Mesothelial cell of epicardium (in vitro differentiated cells): Measurements from ENCODE around the gene GNAT1. TPM values are rescaled to one million over a fixed set of nuclear protein-coding genes. Genes with fewer than 3 reads are reported as not detected.

Experiments
- DNase-seq, 2 experiments: peaks; one replicate each; pipeline ENCODE4 v3.0.0; 2021; ENCODE audit warnings: low spot score in 2 of 2; ENCODE audit not compliant: unreplicated experiment in 2 of 2
- H3K27ac Mint-ChIP-seq: 2 replicates; pipeline ENCODE4 v1.8.0; 2021; ENCODE audit warnings: mixed read lengths
- H3K27me3 Mint-ChIP-seq: 2 replicates; pipeline ENCODE4 v1.8.0; 2021; ENCODE audit warnings: low read depth, mixed read lengths
- H3K36me3 Mint-ChIP-seq: 2 replicates; pipeline ENCODE4 v1.8.0; 2021; ENCODE audit warnings: mixed read lengths
- H3K4me1 Mint-ChIP-seq: 2 replicates; pipeline ENCODE4 v1.8.0; 2021; ENCODE audit warnings: mixed read lengths
- H3K4me3 Mint-ChIP-seq: 2 replicates; pipeline ENCODE4 v1.8.0; 2021; ENCODE audit warnings: mild to moderate bottlenecking, moderate library complexity, mixed read lengths
- H3K9me3 Mint-ChIP-seq: 2 replicates; pipeline ENCODE4 v1.8.0; 2021; ENCODE audit warnings: mixed read lengths
- CTCF ChIP-seq: fragments of 200-600 bp; sonication (generic); IDR thresholded peaks from one replicate; pipeline ENCODE4 v1.5.0; 2021; ENCODE audit warnings: antibody characterized with exemption; ENCODE audit not compliant: unreplicated experiment
- total RNA-seq: library from RNA; stranded (reverse); gene quantifications from 3 replicates; pipeline ENCODE4 v1.2.1, GENCODE V29; 2021

Gene GNAT1
- total RNA-seq, 1 donor from 2014 or later, result 0.98 TPM

GRCh38 chr3:50177346-50177745 lies 14.1 kb upstream of the GNAT1 start:
- Mint-ChIP-seq H3K27ac (no peak overlapping the region), H3K27me3 (peaks cover 7% of the 10 kb centered on the region), H3K9me3 (no peaks in the 10 kb centered on the region), H3K4me3 (no peak overlapping the region), H3K36me3 (peaks cover 31% of the 10 kb centered on the region), H3K4me1 (peaks cover 4% of the 10 kb centered on the region)
- no peak for TF ChIP-seq CTCF
- no peak for DNase-seq

GRCh38 chr3:50179710-50180109 lies 11.7 kb upstream of the GNAT1 start:
- H3K9me3 Mint-ChIP-seq, result no peaks in the 10 kb centered on the region
- TF ChIP-seq CTCF, result no peak
- no peak overlapping the region for H3K4me3 Mint-ChIP-seq
- H3K27me3 Mint-ChIP-seq, result peaks cover 6% of the 10 kb centered on the region
- DNase-seq, result no peak
- H3K27ac Mint-ChIP-seq, result peak overlapping the region; percentile 83
- H3K36me3 Mint-ChIP-seq, result peaks cover 39% of the 10 kb centered on the region
- H3K4me1 Mint-ChIP-seq, result peaks cover 4% of the 10 kb centered on the region

GRCh38 chr3:50181985-50182384 lies 9.4 kb upstream of the GNAT1 start:
- no peak for TF ChIP-seq CTCF
- Mint-ChIP-seq H3K27me3 (peaks cover 3% of the 10 kb centered on the region), H3K27ac (no peak overlapping the region), H3K4me3 (no peak overlapping the region), H3K9me3 (no peaks in the 10 kb centered on the region), H3K36me3 (peaks cover 33% of the 10 kb centered on the region), H3K4me1 (peaks cover 4% of the 10 kb centered on the region)
- no peak for DNase-seq

- no peak for TF ChIP-seq CTCF
- Mint-ChIP-seq H3K27me3 (peaks cover 3% of the 10 kb centered on the region), H3K4me3 (no peak overlapping the region), H3K4me1 (peaks cover 4% of the 10 kb centered on the region), H3K36me3 (peaks cover 29% of the 10 kb centered on the region), H3K27ac (no peak overlapping the region), H3K9me3 (no peaks in the 10 kb centered on the region)
- no peak for DNase-seq
Observed at GRCh38 chr3:50182533-50183099, 8.8 kb upstream of the GNAT1 start.

GRCh38 chr3:50183755-50184154 lies 7.7 kb upstream of the GNAT1 start:
- Mint-ChIP-seq H3K4me1 (peaks cover 4% of the 10 kb centered on the region), H3K36me3 (peaks cover 26% of the 10 kb centered on the region), H3K9me3 (no peaks in the 10 kb centered on the region), H3K27ac (no peak overlapping the region), H3K4me3 (no peak overlapping the region), H3K27me3 (peaks cover 3% of the 10 kb centered on the region)
- no peak for TF ChIP-seq CTCF
- DNase-seq, result no peak
